SK-N-SH (cell line): ENCODE measurements around the gene CREB5. TPM values are rescaled to one million over a fixed set of nuclear protein-coding genes. Genes with fewer than 3 reads are reported as not detected.
A peak's percentile ranks its signal among the peaks of the same experiment; 100 is the strongest.

ENCODE experiments used
- CTCF ChIA-PET: fragments of 300-600, 350-600 bp; formaldehyde crosslinking; extraction: SDS; loops from one replicate; lab custom pipeline; 2021; lab: Yijun Ruan, JAX
- POLR2A ChIA-PET: fragments of 350-600 bp; sonication (Branson Sonifier 250); formaldehyde crosslinking; extraction: SDS; loops from one replicate; lab custom pipeline; 2020; ENCODE audit warnings: antibody characterized with exemption, inconsistent platforms; lab: Yijun Ruan, JAX
- DNase-seq: peaks from one replicate; pipeline ENCODE4 v3.0.0; 2012
- H2AFZ ChIP-seq: fragments of 200-600 bp; sonication (generic); 2 replicates; pipeline ENCODE4 v1.8.1; 2016; ENCODE audit warnings: antibody characterized with exemption, mild to moderate bottlenecking, low read depth
- H3F3A ChIP-seq: fragments of 200-600 bp; sonication (generic); replicated peaks from 2 replicates; pipeline ENCODE3; 2016; ENCODE audit warnings: antibody characterized with exemption, mild to moderate bottlenecking; ENCODE audit not compliant: insufficient read depth
- H3K27ac ChIP-seq, 2 experiments: fragments of 200-500 bp in 1 of 2; fragments of 200-600 bp in 1 of 2; sonication (Bioruptor generic) in 1 of 2; sonication (generic), shearing (Covaris generic) in 1 of 2; 2 replicates each; pipeline versions ENCODE4 v1.5.1 to v1.6.1; 2014 to 2016; ENCODE audit warnings: low read depth in 2 of 2, inconsistent platforms in 1 of 2, low read length in 1 of 2, mild to moderate bottlenecking in 1 of 2, mixed read lengths in 1 of 2
- H3K27me3 ChIP-seq: fragments of 200-600 bp; sonication (generic), shearing (Covaris generic); 2 replicates; pipeline ENCODE4 v1.6.1; 2016; ENCODE audit warnings: mixed run types; ENCODE audit not compliant: insufficient read depth
- H3K36me3 ChIP-seq, 2 experiments: fragments of 200-500 bp in 1 of 2; fragments of 200-600 bp in 1 of 2; sonication (Bioruptor generic) in 1 of 2; sonication (generic) in 1 of 2; replicated peaks in 1 of 2; 2 replicates each; pipeline versions ENCODE3 to v1.5.1; 2014 to 2016; ENCODE audit warnings: low read length in 1 of 2, mild to moderate bottlenecking in 1 of 2; ENCODE audit not compliant: insufficient read depth in 2 of 2, control insufficient read depth in 1 of 2
- H3K4me1 ChIP-seq, 2 experiments: fragments of 200-500 bp in 1 of 2; fragments of 200-600 bp in 1 of 2; sonication (Bioruptor generic) in 1 of 2; sonication (generic), shearing (Covaris generic) in 1 of 2; 2 replicates each; pipeline versions ENCODE4 v1.5.1 to v1.6.1; 2014 to 2016; ENCODE audit warnings: low read depth in 1 of 2, low read length in 1 of 2, mixed run types in 1 of 2; ENCODE audit not compliant: insufficient read depth in 2 of 2, control insufficient read depth in 1 of 2
- H3K4me2 ChIP-seq: fragments of 200-600 bp; sonication (generic), shearing (Covaris generic); 2 replicates; pipeline ENCODE4 v1.6.1; 2017; ENCODE audit warnings: mixed run types
- H3K4me3 ChIP-seq, 2 experiments: fragments of 200-500 bp in 1 of 2; fragments of 200-600 bp in 1 of 2; sonication (Bioruptor generic) in 1 of 2; sonication (generic), shearing (Covaris generic) in 1 of 2; 2 replicates each; pipeline versions ENCODE4 v1.5.1 to v1.8.1; 2014 to 2016; ENCODE audit warnings: low read depth in 2 of 2, inconsistent platforms in 1 of 2, low read length in 1 of 2, mild to moderate bottlenecking in 1 of 2, mixed read lengths in 1 of 2, moderate library complexity in 1 of 2
- H3K79me2 ChIP-seq: fragments of 200-600 bp; sonication (generic); 2 replicates; pipeline ENCODE4 v1.8.1; 2017; ENCODE audit warnings: mild to moderate bottlenecking; ENCODE audit not compliant: insufficient read depth
- H3K9ac ChIP-seq: fragments of 200-600 bp; sonication (generic); 2 replicates; pipeline ENCODE4 v1.6.1; 2017; ENCODE audit warnings: mixed run types
- H3K9me2 ChIP-seq: fragments of 200-600 bp; sonication (generic); 2 replicates; pipeline ENCODE4 v1.6.1; 2017; ENCODE audit warnings: mixed run types
- H3K9me3 ChIP-seq: fragments of 200-600 bp; sonication (generic); 2 replicates; pipeline ENCODE4 v1.6.1; 2017; ENCODE audit warnings: mixed run types, mild to moderate bottlenecking, moderate library complexity
- H4K20me1 ChIP-seq: fragments of 200-600 bp; sonication (generic); 2 replicates; pipeline ENCODE4 v1.6.1; 2017; ENCODE audit warnings: mild to moderate bottlenecking, mixed run types; ENCODE audit not compliant: insufficient read depth
- CHD2 ChIP-seq: fragments of 150-350 bp; IDR thresholded peaks from 2 replicates; pipeline ENCODE4 v1.6.1; 2018; ENCODE audit warnings: low read length; ENCODE audit not compliant: partially characterized antibody
- CTCF ChIP-seq: fragments of 200-600 bp; sonication (generic); IDR thresholded peaks from 2 replicates; pipeline ENCODE4 v1.6.1; 2017; ENCODE audit warnings: antibody characterized with exemption, mild to moderate bottlenecking, moderate library complexity
- EP300 ChIP-seq, 2 experiments: IDR thresholded peaks; 2 replicates each; pipeline versions ENCODE4 v1.4.0 to v1.6.1; 2012; ENCODE audit warnings: borderline replicate concordance in 1 of 2, low read depth in 1 of 2, low read length in 1 of 2
- EZH2phosphoT487 ChIP-seq: fragments of 200-600 bp; sonication (generic); IDR thresholded peaks from 2 replicates; pipeline ENCODE4 v1.6.1; 2017; ENCODE audit warnings: low read depth, mixed run types, mild to moderate bottlenecking, antibody characterized with exemption, moderate library complexity, borderline replicate concordance
- FOXJ3 ChIP-seq: sonication (generic); formaldehyde crosslinking; IDR thresholded peaks from 2 replicates; pipeline ENCODE4 v1.5.1; 2020; ENCODE audit warnings: mild to moderate bottlenecking, missing genetic modification reagents
- FOXM1 ChIP-seq: IDR thresholded peaks from 2 replicates; pipeline ENCODE4 v1.4.0; 2012; ENCODE audit warnings: low read depth, mild to moderate bottlenecking
- GATA2 ChIP-seq: sonication (generic); formaldehyde crosslinking; IDR thresholded peaks from 2 replicates; pipeline ENCODE4 v1.5.0; 2020; ENCODE audit warnings: mild to moderate bottlenecking, missing genetic modification reagents
- IRF3 ChIP-seq: fragments of 150-350 bp; IDR thresholded peaks from 2 replicates; pipeline ENCODE4 v1.6.1; 2016; ENCODE audit warnings: mild to moderate bottlenecking, low read depth, low read length
- JUND ChIP-seq: IDR thresholded peaks from 2 replicates; pipeline ENCODE4 v1.4.0; 2012
- MEF2A ChIP-seq: IDR thresholded peaks from 2 replicates; pipeline ENCODE4 v1.4.0; 2012; ENCODE audit warnings: low read depth, borderline replicate concordance
- NRF1 ChIP-seq: IDR thresholded peaks from 2 replicates; pipeline ENCODE4 v1.6.1; 2012; ENCODE audit warnings: low read depth, mild to moderate bottlenecking, low read length
- POLR2AphosphoS5 ChIP-seq: IDR thresholded peaks from 2 replicates; pipeline ENCODE4 v1.6.1; 2012; ENCODE audit warnings: low read depth, low read length
- RAD21 ChIP-seq: IDR thresholded peaks from 2 replicates; pipeline ENCODE4 v1.6.1; 2012; ENCODE audit warnings: mild to moderate bottlenecking, low read length
- RFX5 ChIP-seq: IDR thresholded peaks from 2 replicates; pipeline ENCODE4 v1.6.1; 2012; ENCODE audit warnings: mild to moderate bottlenecking, improper control_type of control experiment, low read length
- SIN3A ChIP-seq: IDR thresholded peaks from 2 replicates; pipeline ENCODE4 v1.6.1; 2012; ENCODE audit warnings: low read depth, mild to moderate bottlenecking, low read length, moderate library complexity, borderline replicate concordance
- SMC3 ChIP-seq: IDR thresholded peaks from 2 replicates; pipeline ENCODE4 v1.6.1; 2012; ENCODE audit warnings: low read depth, low read length, improper control_type of control experiment
- TAF1 ChIP-seq: IDR thresholded peaks from 2 replicates; pipeline ENCODE4 v1.6.1; 2012; ENCODE audit warnings: low read depth, mild to moderate bottlenecking, low read length, moderate library complexity, borderline replicate concordance
- TCF12 ChIP-seq: IDR thresholded peaks from 2 replicates; pipeline ENCODE4 v1.4.0; 2012
- TEAD4 ChIP-seq: IDR thresholded peaks from 2 replicates; pipeline ENCODE4 v1.4.0; 2012; ENCODE audit warnings: mild to moderate bottlenecking, borderline replicate concordance; ENCODE audit not compliant: insufficient read depth
- USF1 ChIP-seq: IDR thresholded peaks from 2 replicates; pipeline ENCODE4 v1.4.0; 2012; ENCODE audit warnings: low read depth, borderline replicate concordance
- USF2 ChIP-seq: fragments of 150-350 bp; IDR thresholded peaks from 2 replicates; pipeline ENCODE4 v1.6.1; 2017; ENCODE audit warnings: antibody characterized with exemption, low read length, low read depth, borderline replicate concordance
- YY1 ChIP-seq: IDR thresholded peaks from 2 replicates; pipeline ENCODE4 v1.4.0; 2012; ENCODE audit warnings: low read depth, mild to moderate bottlenecking
- WGBS: methylation state at CpG from one replicate; pipeline ENCODE4 v1.1.6; 2017; ENCODE audit warnings: low lambda C conversion rate; 5-methylcytosine and 5-hydroxymethylcytosine counted together
- polyA plus RNA-seq, 3 experiments: library from polyadenylated mRNA; depleted of rRNA; stranded (reverse); fragments of >200 nt; gene quantifications; 2 replicates each; pipeline ENCODE4 v1.2.3, GENCODE V29; 2012
- TF ChIP-seq, protein P1 (sequence below): IDR thresholded peaks from 2 replicates; pipeline ENCODE4; 2012
- TF ChIP-seq, protein P2 (sequence below): IDR thresholded peaks from 2 replicates; pipeline ENCODE4 v1.4.0; 2012; ENCODE audit warnings: low read depth
- TF ChIP-seq, protein P3 (sequence below): IDR thresholded peaks from 2 replicates; pipeline ENCODE4 v1.4.0; 2012; ENCODE audit warnings: low read depth, borderline replicate concordance

The CREB5 gene
- polyA plus RNA-seq, 1 of the 3 experiments (the other 2 are of a cell fraction) = 19.3 TPM

- H3K4me3 ChIP-seq = no peak overlapping the region; a peak in 2 of 4 replicates
- ChIA-PET POLR2A (interaction anchor here (1.0 to 1.6 kb wide), 2 partner anchors 19 to 163 kb away, joined by 3 to 4 read pairs; no protein-coding TSS in a partner anchor), CTCF (interaction anchor here (0.9 to 1.3 kb wide), 6 partner anchors 9 to 280 kb away, joined by 3 to 6 read pairs (median 4); no protein-coding TSS in a partner anchor)
- H3K9me2 ChIP-seq = no peaks in the 10 kb centered on the region
- no peak overlapping the region for H3K9ac ChIP-seq
- H3K36me3 ChIP-seq = no peaks in the 10 kb centered on the region
- no peaks in the 10 kb centered on the region for H3K9me3 ChIP-seq
- no peak overlapping the region for H2AFZ ChIP-seq
- H3F3A ChIP-seq = peaks cover 10% of the 10 kb centered on the region
- DNase-seq = peak; percentile 61
- H3K79me2 ChIP-seq = no peaks in the 10 kb centered on the region
- peak overlapping the region in 1 of 2 experiments; percentile 86; a peak in 2 of 4 replicates for H3K27ac ChIP-seq
- H4K20me1 ChIP-seq = no peaks in the 10 kb centered on the region
- peak overlapping the region; percentile 13; the same call in 1 of the 2 replicates for H3K4me2 ChIP-seq
- H3K27me3 ChIP-seq = no peaks in the 10 kb centered on the region; the same call in 1 of the 2 replicates
- WGBS = 10% methylated on average over 6 of the region's 6 CpGs
- peaks cover 8 to 31% of the 10 kb centered on the region in 2 experiments; a peak in 3 of 4 replicates for H3K4me1 ChIP-seq
- TF ChIP-seq FOXJ3 (CRISPR knock-in tag) (no peak), MEF2A (no peak), IRF3 (no peak), TCF12 (peak; percentile 87), CTCF (no peak), RFX5 (0 out of 2 replicates have a peak, but pooled peaks have one; percentile 6), JUND (peak; percentile 55; the same call in 1 of the 2 replicates), NRF1 (no peak), YY1 (no peak), EZH2phosphoT487 (no peak), TEAD4 (no peak), FOXM1 (no peak), SMC3 (no peak), EP300 (IDR thresholded peaks at IDR 0.05; ENCODE audit: borderline replicate concordance in 1 of 2, low read depth in 1 of 2, low read length in 1 of 2) (peak; percentile 47 to 94; a peak in 3 of 4 replicates), USF1 (no peak), SIN3A (no peak), GATA2 (CRISPR knock-in tag) (peak; percentile 92), CHD2 (no peak), USF2 (no peak), RAD21 (no peak; the same call in 1 of the 2 replicates), POLR2AphosphoS5 (0 out of 2 replicates have a peak, but pooled peaks have one; percentile 20), TAF1 (no peak)
- TF ChIP-seq, protein P1, sequence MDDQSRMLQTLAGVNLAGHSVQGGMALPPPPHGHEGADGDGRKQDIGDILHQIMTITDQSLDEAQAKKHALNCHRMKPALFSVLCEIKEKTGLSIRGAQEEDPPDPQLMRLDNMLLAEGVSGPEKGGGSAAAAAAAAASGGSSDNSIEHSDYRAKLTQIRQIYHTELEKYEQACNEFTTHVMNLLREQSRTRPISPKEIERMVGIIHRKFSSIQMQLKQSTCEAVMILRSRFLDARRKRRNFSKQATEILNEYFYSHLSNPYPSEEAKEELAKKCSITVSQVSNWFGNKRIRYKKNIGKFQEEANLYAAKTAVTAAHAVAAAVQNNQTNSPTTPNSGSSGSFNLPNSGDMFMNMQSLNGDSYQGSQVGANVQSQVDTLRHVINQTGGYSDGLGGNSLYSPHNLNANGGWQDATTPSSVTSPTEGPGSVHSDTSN = peak; percentile 85
- TF ChIP-seq, protein P2, sequence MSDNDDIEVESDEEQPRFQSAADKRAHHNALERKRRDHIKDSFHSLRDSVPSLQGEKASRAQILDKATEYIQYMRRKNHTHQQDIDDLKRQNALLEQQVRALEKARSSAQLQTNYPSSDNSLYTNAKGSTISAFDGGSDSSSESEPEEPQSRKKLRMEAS = no peak
- TF ChIP-seq, protein P3, sequence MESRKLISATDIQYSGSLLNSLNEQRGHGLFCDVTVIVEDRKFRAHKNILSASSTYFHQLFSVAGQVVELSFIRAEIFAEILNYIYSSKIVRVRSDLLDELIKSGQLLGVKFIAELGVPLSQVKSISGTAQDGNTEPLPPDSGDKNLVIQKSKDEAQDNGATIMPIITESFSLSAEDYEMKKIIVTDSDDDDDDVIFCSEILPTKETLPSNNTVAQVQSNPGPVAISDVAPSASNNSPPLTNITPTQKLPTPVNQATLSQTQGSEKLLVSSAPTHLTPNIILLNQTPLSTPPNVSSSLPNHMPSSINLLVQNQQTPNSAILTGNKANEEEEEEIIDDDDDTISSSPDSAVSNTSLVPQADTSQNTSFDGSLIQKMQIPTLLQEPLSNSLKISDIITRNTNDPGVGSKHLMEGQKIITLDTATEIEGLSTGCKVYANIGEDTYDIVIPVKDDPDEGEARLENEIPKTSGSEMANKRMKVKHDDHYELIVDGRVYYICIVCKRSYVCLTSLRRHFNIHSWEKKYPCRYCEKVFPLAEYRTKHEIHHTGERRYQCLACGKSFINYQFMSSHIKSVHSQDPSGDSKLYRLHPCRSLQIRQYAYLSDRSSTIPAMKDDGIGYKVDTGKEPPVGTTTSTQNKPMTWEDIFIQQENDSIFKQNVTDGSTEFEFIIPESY = no peak
Observed at GRCh38 chr7:28573651-28574301, 161.5 kb downstream of the CREB5 start.
